Peyer's patch (tissue), 4 donors: Measurements from ENCODE around the gene AIFM1.

Source experiments
- POLR2A ChIP-seq, 2 donors: fragments of 450-650 bp; IDR thresholded peaks; one replicate each; pipeline ENCODE4 v1.5.1; 2017; ENCODE audit warnings: antibody characterized with exemption in 2 of 2, mild to moderate bottlenecking in 2 of 2, moderate library complexity in 2 of 2
- TF ChIP-seq, protein P1 (sequence below), 6 experiments: fragments of 450-650 bp in 4 of 6; fragments of 200-600 bp in 2 of 6; sonication (generic) in 1 of 6; IDR thresholded peaks; one replicate each; pipeline ENCODE4 v1.5.1; 2017 to 2019; ENCODE audit warnings: antibody characterized with exemption in 6 of 6, mild to moderate bottlenecking in 3 of 6, moderate library complexity in 1 of 6

DNA sequence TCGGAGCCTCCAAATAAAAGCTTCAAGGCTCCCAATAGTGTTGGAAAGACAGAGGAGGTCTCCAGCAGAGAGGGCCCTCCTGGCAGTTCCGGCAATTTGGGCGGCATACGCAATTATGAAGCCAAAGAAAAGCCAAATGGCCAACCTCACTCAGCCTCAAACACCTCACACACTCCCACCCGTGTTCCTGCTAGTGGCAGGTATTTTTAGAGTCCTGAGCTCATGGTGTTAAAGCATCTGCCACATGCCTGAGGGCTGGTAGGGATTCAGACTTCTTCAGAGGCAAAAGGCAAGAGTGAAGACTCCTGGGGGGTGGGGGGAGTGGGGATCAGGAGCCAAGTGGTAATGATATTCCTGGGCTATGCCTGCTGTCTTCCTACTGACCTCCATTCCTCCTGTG, 13.5 kb upstream of the AIFM1 start:
- TF ChIP-seq, protein P1, sequence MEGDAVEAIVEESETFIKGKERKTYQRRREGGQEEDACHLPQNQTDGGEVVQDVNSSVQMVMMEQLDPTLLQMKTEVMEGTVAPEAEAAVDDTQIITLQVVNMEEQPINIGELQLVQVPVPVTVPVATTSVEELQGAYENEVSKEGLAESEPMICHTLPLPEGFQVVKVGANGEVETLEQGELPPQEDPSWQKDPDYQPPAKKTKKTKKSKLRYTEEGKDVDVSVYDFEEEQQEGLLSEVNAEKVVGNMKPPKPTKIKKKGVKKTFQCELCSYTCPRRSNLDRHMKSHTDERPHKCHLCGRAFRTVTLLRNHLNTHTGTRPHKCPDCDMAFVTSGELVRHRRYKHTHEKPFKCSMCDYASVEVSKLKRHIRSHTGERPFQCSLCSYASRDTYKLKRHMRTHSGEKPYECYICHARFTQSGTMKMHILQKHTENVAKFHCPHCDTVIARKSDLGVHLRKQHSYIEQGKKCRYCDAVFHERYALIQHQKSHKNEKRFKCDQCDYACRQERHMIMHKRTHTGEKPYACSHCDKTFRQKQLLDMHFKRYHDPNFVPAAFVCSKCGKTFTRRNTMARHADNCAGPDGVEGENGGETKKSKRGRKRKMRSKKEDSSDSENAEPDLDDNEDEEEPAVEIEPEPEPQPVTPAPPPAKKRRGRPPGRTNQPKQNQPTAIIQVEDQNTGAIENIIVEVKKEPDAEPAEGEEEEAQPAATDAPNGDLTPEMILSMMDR (IDR thresholded peaks at IDR 0.05) = no peak
- TF ChIP-seq POLR2A (IDR thresholded peaks at IDR 0.05) = no peak
